HUES6 (cell line): ENCODE data around the gene RAET1E.
"Not testable (repeated sequence)": the region's sequence is repeated elsewhere in the genome, so short reads cannot be mapped to it uniquely, and the experiment has no call there.

Experiments
- H3K27ac ChIP-seq: 2 replicates; pipeline ENCODE4 v1.7.0; 2013; ENCODE audit warnings: low read depth, mild to moderate bottlenecking, low read length, inconsistent platforms
- H3K27me3 ChIP-seq: 2 replicates; pipeline ENCODE4 v1.6.1; 2013; ENCODE audit warnings: low read length; ENCODE audit not compliant: control insufficient read depth, insufficient read depth
- H3K36me3 ChIP-seq: 2 replicates; pipeline ENCODE4 v1.6.1; 2013; ENCODE audit warnings: low read length; ENCODE audit not compliant: control insufficient read depth, insufficient read depth
- H3K4me1 ChIP-seq: 2 replicates; pipeline ENCODE4 v1.6.1; 2013; ENCODE audit warnings: low read length; ENCODE audit not compliant: control insufficient read depth, insufficient read depth
- H3K4me3 ChIP-seq: 2 replicates; pipeline ENCODE4 v1.5.1; 2013; ENCODE audit warnings: low read depth, low read length
- H3K9ac ChIP-seq: one replicate; pipeline ENCODE4 v1.6.1; 2013; ENCODE audit warnings: mild to moderate bottlenecking, low read length
- H3K9me3 ChIP-seq: 2 replicates; pipeline ENCODE4 v1.6.1; 2013; ENCODE audit warnings: low read depth, low read length; ENCODE audit not compliant: control insufficient read depth, insufficient read depth

RAET1E gene

DNA sequence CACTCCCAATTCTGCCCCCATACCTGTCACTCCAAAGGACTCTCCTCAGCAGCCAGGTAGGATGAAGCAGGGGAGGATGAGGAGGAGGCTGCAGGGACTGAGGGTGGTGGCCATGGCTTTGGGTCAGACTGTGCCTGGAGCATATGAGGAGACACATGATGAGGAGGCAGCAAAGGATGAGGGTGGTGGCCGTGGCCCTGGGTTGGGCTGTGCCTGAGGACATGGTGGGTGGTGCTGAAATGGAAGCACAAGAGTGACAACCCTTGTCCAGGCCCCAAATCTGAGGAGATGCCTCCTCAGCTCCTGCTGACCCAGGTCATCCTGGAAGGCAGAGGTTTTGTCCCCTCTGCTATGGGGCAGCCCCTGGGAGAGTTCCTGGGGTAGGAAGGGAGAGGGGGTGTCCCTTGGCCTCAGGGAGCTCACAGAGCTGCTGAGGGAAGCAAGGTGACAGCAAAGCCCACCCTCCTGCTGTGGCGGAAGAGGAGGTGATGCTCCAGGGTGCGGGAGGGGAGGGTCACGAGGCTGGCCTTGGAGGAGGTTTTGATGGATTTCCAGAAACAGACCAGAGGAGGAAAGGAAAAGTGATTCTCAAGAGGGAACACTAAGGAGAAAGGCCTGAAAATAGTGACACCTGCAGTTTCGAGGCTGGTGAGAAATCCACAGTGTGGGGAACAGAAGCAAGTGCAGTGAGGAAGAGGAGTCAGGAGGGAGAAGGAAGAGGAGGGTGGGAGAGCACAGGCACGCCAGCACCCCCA is 20.4 kb upstream of the RAET1E start:
- no peaks in the 10 kb centered on the region for H3K9me3 ChIP-seq
- H3K4me1 ChIP-seq, result no peaks in the 10 kb centered on the region
- H3K27me3 ChIP-seq, result peaks cover 77% of the 10 kb centered on the region
- no peak overlapping the region for H3K9ac ChIP-seq
- no peaks in the 10 kb centered on the region for H3K36me3 ChIP-seq
- H3K27ac ChIP-seq, result no peak overlapping the region
- H3K4me3 ChIP-seq, result no peak overlapping the region

DNA sequence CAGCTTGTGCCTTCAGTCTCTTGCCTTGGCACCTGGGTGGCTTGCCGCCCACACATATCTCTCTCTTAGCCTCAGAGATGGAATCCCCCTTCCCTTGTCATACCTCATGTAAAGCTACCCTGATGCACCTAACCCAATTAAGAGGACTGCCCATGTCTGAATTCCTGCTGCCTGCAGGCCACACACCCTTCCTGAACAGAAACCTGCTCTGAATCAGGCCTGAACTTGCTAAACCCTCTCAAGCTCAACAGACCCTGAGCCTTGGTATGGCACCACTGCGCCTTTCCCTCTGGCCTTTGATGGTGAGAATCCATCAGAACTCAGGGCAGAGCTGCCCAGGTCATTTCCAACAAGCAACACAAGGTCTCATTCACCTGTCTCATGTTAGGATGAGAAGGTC is 19.8 kb upstream of the RAET1E start:
- Histone ChIP-seq H3K4me3 (no peak overlapping the region), H3K36me3 (no peaks in the 10 kb centered on the region), H3K27me3 (peaks cover 70% of the 10 kb centered on the region), H3K27ac (no peak overlapping the region), H3K4me1 (no peaks in the 10 kb centered on the region), H3K9me3 (no peaks in the 10 kb centered on the region), H3K9ac (no peak overlapping the region)

DNA sequence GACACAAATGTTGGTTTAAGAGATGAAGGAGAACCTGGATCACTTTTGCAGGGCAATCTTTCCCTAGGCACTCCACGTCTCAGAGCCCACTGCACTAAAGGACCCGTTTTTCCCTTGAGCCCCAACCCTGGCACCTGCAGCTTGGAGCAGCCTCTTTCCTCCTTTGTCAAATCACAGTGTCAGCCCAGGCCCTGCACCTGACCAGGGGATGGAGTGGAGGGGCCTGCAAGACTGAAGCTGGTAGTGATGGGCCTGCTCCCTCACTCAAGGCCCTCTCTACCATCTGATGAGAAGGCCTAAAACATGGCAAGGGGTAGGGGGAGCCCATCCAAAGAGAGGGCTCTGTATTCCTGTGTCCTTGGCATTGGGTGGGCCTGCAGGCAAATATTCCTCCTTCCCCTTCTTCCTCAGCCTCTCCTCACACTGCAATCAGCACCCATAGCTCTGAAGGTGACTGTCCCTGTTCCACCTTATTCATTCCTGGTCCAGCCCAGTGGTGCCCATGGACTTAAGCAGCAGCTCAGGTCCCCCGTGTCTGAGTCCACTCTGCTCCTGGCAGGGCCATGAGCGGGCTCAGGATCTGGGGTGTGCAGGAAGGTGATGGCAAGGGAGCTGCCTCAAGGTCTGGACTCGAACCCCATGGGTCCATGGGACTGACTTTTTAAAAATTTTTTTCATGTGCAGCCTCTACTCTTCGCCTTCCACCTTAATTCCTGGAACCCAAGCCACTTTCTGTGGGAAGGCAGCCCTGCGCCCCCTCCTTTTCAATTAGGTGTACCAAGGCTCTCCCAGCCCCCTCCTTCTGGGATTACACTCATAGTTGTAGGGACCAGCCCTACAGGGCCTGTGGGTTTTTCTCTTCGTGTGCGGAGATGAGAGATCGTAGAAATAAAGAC is 18.3 kb upstream of the RAET1E start:
- Histone ChIP-seq H3K9ac (no peak overlapping the region), H3K36me3 (no peaks in the 10 kb centered on the region), H3K9me3 (no peaks in the 10 kb centered on the region), H3K4me1 (no peaks in the 10 kb centered on the region), H3K4me3 (no peak overlapping the region), H3K27me3 (peaks cover 56% of the 10 kb centered on the region), H3K27ac (no peak overlapping the region)

DNA sequence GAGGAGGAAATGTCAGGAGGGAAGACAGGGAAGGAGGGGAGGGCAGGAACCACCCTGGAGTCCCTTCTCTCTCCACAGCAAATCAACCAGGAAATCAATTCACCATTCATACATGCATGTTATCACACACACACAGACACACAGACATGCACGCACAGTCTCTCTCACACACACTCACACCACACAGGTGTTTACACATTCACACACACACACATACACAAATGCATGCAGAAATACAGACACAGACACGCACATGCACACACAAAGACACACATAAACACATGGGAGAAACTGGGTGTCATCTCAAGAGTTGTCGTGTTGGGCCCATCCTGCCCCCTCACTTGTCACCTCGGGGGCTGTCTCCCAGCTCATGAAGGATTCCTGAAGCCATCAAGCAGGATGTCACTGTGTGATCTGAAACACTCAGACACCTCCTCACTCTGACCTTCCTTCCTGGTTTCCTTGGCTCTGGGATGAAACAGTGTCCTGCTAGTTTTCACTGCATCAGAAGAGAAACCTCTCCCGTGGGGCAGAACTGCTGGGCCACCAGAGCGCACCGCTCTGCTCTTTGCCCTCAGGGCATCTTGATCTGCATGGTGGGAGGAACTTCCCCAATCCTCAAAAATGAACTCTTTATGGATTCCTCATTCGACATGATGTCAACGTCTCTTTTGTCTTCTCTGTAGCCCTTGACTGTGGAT is 15.8 kb upstream of the RAET1E start:
- Histone ChIP-seq H3K9ac (no peak overlapping the region), H3K27me3 (peaks cover 30% of the 10 kb centered on the region), H3K9me3 (peaks cover 17% of the 10 kb centered on the region), H3K4me3 (no peak overlapping the region), H3K4me1 (no peaks in the 10 kb centered on the region), H3K36me3 (no peaks in the 10 kb centered on the region), H3K27ac (no peak overlapping the region)

DNA sequence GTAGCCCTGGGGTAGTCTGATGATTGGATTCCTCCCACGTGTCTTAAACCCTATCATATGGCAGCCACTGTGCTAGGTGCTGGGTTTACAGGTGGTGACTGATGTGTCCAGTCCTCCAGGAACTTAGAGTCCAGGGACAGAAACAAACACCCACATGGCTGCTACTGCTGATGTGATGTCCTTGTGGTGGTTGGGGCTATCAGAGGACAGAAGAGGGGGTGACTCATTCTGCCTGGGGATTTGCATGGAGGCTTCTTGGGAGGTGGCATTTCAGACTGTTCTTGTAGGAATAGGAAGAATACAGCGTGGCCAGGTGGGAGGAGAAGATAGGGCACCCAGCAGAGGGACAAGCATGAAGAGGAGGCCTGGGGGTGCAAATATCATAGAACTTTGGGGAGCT is 15.2 kb upstream of the RAET1E start:
- H3K4me3 ChIP-seq, result no peak overlapping the region
- H3K36me3 ChIP-seq, result no peaks in the 10 kb centered on the region
- no peak overlapping the region for H3K9ac ChIP-seq
- H3K9me3 ChIP-seq, result peaks cover 21% of the 10 kb centered on the region
- no peaks in the 10 kb centered on the region for H3K4me1 ChIP-seq
- H3K27me3 ChIP-seq, result peaks cover 24% of the 10 kb centered on the region
- no peak overlapping the region for H3K27ac ChIP-seq

DNA sequence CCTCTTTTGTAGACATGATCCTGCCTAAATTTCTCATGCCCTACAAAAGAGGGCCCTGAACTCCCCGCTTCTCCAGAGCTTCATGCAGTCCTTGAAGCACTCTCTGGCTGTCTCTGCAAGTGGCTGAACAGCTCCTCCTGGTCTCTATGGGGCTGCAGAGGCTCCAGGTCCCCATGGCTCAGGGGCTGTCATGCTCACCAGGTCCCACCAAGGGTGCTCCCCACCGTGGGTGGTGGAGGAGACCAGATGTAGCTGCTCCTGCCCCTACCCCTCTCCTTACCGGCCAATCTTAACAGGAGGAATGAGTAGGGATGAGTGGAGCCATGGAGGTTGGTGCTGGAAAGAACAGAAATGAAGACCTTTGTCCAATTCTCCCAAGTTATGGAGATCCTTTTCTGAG is 14.8 kb upstream of the RAET1E start:
- H3K4me3 ChIP-seq, H3K36me3 ChIP-seq, H3K9ac ChIP-seq, H3K4me1 ChIP-seq, H3K27ac ChIP-seq: not testable (repeated sequence)
- Histone ChIP-seq H3K27me3 (peaks cover 20% of the 10 kb centered on the region), H3K9me3 (peaks cover 21% of the 10 kb centered on the region)

DNA sequence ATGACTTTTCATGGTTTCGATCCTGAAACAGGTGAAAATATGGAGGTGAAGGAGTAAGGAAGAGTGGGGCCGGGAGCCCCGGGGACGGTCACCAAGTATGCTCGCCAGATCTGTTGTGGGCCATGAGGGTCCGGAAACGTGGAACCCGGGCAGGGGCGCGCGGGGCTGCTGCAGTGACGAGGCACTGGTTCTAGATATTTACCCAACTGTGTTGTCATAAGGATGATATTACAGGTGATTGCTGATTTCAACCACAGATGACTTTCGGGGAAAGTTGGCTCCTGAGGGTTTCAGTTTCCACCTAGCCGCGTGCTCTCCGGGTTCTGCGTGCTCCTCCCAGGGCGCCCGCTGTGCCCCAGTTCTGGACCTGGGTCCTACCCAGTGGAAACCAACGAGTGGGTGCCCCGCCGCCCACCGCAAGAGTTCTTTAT is 12.8 kb upstream of the RAET1E start:
- Histone ChIP-seq H3K9ac (no peak overlapping the region), H3K4me3 (no peak overlapping the region), H3K4me1 (no peaks in the 10 kb centered on the region), H3K36me3 (no peaks in the 10 kb centered on the region), H3K27ac (no peak overlapping the region), H3K9me3 (peaks cover 28% of the 10 kb centered on the region), H3K27me3 (peaks cover 12% of the 10 kb centered on the region; the same call in 1 of the 2 replicates)

DNA sequence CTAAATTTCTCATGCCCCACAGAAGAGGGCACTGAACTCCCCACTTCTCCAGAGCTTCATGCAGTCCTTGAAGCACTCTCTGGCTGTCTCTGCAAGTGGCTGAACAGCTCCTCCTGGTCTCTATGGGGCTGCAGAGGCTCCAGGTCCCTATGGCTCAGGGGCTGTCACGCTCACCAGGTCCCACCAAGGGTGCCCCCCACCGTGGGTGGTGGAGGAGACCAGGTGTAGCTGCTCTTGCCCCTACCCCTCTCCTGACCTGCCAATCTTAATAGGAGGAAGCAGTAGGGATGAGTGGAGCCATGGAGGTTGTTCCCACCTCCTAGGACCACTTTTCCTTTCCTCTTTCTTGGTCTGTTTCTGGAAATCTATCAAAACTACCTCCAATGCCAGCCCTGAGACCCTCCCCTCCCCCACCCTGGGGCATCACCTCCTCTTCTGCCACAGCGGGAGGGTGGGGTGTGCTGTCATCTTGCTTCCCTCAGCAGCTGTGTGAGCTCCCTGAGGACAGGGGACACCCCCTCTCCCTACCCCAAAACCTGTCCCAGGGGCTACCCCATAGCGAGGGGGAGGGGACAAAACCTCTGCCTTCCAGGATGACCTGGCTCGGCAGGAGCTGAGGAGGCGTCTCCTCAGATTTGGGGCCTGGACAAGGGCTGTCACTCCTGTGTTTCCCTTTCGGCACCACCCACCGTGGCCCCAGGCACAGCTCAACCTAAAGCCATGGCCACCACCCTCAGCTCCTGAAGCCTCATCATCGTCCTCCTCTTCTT is 12.0 kb upstream of the RAET1E start:
- H3K27me3 ChIP-seq, result peaks cover 12% of the 10 kb centered on the region; the same call in 1 of the 2 replicates
- H3K9ac ChIP-seq, result no peak overlapping the region
- no peak overlapping the region for H3K4me3 ChIP-seq
- H3K9me3 ChIP-seq, result peaks cover 28% of the 10 kb centered on the region
- no peaks in the 10 kb centered on the region for H3K36me3 ChIP-seq
- no peaks in the 10 kb centered on the region for H3K4me1 ChIP-seq
- H3K27ac ChIP-seq, result no peak overlapping the region

DNA sequence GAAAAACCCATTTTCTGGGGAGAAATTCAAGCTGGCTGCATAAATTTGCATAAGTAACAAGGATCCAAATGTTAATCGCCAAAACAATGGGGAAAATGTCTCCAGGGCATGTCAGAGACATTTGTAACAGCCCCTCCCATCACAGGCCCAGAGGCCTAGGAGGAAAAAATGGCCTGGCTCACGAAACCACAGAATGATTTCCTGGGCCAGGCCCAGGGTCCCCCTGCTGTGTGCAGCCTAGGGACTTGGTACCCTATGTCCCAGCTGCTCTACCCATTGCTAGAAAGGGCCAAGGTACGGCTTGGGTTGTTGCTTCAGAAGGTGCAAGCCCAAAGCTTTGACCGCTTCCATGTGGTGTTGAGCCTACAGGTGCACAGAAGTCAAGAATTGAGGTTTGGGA is 10.6 kb upstream of the RAET1E start:
- not testable (repeated sequence) for H3K4me3 ChIP-seq, H3K9ac ChIP-seq, H3K36me3 ChIP-seq, H3K4me1 ChIP-seq, H3K27ac ChIP-seq, H3K27me3 ChIP-seq
- peaks cover 28% of the 10 kb centered on the region for H3K9me3 ChIP-seq

DNA sequence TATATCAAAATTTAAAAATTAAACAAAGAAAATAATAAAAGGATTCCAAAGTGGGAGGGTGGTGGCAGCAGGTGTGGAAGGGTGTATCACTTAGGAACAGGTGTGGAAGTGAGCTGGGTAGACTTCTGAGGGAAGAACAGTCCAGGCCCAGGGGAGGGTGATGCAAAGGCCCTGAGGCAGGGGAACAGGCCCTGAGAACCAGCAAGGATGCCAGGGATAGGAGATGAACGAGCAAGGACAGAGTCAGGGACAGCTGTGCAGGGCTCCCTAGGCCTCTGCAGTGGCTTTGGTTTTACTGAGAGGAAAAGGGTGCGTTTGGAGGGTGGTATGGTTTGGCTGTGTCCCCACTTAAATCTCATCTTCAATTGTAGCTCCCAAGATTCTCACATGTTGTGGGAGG is 9.4 kb upstream of the RAET1E start:
- Histone ChIP-seq H3K4me3 (no peak overlapping the region), H3K9me3 (peaks cover 28% of the 10 kb centered on the region), H3K27me3 (no peaks in the 10 kb centered on the region; the same call in 1 of the 2 replicates), H3K9ac (no peak overlapping the region), H3K36me3 (no peaks in the 10 kb centered on the region), H3K4me1 (no peaks in the 10 kb centered on the region), H3K27ac (no peak overlapping the region)
